Measurements from ENCODE around the gene SART3. TPM values are rescaled to one million over a fixed set of nuclear protein-coding genes. Genes with fewer than 3 reads are reported as not detected.

SART3 gene
- total and polyA plus RNA-seq, 2 of the 8 experiments (the other 6 are each of a cell fraction or from before 2014, with no cell fraction given), result 16.0 to 103 TPM

- Histone ChIP-seq H2AFZ (ENCODE audit: low read length) (no peak overlapping the region), H2BK20ac (ENCODE audit: low read length) (no peak overlapping the region), H3K79me1 (ENCODE audit: low read depth, low read length) (peaks cover 3% of the 10 kb centered on the region), H3K27ac (ENCODE audit: low read depth, low read length) (no peak overlapping the region), H3K4me1 (replicated peaks in 1 of 4; ENCODE audit: control insufficient read depth in 3 of 4, insufficient read depth in 4 of 4, low read length in 3 of 4) (no peaks in the 10 kb centered on the region), H3K18ac (ENCODE audit: extremely low read depth, low read length) (no peak overlapping the region), H4K91ac (replicated peaks; ENCODE audit: insufficient read length, low read length) (no peak overlapping the region), H3K14ac (ENCODE audit: insufficient read length) (no peak overlapping the region), H2BK5ac (ENCODE audit: low read depth, low read length) (no peak overlapping the region), H4K8ac (ENCODE audit: extremely low read depth, insufficient read depth, low read length) (no peak overlapping the region), H3K9ac (replicated peaks in 1 of 4; ENCODE audit: extremely low read depth in 1 of 4, low read depth in 3 of 4, low read length in 3 of 4) (no peak overlapping the region), H3K79me2 (ENCODE audit: control insufficient read depth in 1 of 2, insufficient read depth in 2 of 2, low read length in 2 of 2) (no peaks in the 10 kb centered on the region; a peak in 1 of 4 replicates), H2BK12ac (ENCODE audit: low read depth, low read length) (no peak overlapping the region), H3K4me3 (ENCODE audit: extremely low read depth in 1 of 4, insufficient read depth in 2 of 4, low read depth in 3 of 4, low read length in 4 of 4) (no peak overlapping the region), H3K4me2 (ENCODE audit: insufficient read depth in 1 of 2, low read depth in 2 of 2, low read length in 2 of 2) (no peak overlapping the region), H3K56ac (replicated peaks; ENCODE audit: insufficient read length, low read depth, low read length) (no peak overlapping the region), H2AK5ac (ENCODE audit: low read depth, low read length) (no peak overlapping the region), H3K23ac (ENCODE audit: insufficient read length) (no peak overlapping the region), H4K20me1 (replicated peaks in 1 of 2; ENCODE audit: control insufficient read depth in 1 of 2, insufficient read depth in 2 of 2, low read length in 2 of 2) (peaks cover 11 to 26% of the 10 kb centered on the region in 2 experiments), H3K9me3 (ENCODE audit: insufficient read depth in 2 of 2, low read depth in 1 of 2, low read length in 1 of 2) (no peaks in the 10 kb centered on the region), H3K27me3 (replicated peaks in 1 of 4; ENCODE audit: control insufficient read depth in 3 of 4, extremely low read depth in 1 of 4, insufficient read depth in 3 of 4, low read length in 3 of 4) (no peaks in the 10 kb centered on the region), H2BK120ac (replicated peaks; ENCODE audit: low read depth, low read length) (no peak overlapping the region), H4K5ac (ENCODE audit: insufficient read length, low read depth, low read length) (no peak overlapping the region), H3K23me2 (ENCODE audit: low read depth, low read length) (no peaks in the 10 kb centered on the region), H3K36me3 (ENCODE audit: control insufficient read depth in 2 of 4, insufficient read depth in 4 of 4, low read length in 3 of 4) (peaks cover 53 to 96% (median 87%) of the 10 kb centered on the region in 4 experiments), H2BK15ac (ENCODE audit: low read length) (no peak overlapping the region), H3K4ac (replicated peaks; ENCODE audit: insufficient read length, low read depth, low read length) (no peak overlapping the region)
- DNase-seq (ENCODE audit: low read depth in 1 of 2, low spot score in 2 of 2) (no peak), FAIRE-seq (no peak)
- CTCF ChIA-PET (ENCODE audit: partially characterized antibody), result no interaction called here
- POLR2A ChIA-PET (ENCODE audit: partially characterized antibody), result interaction anchor here (2.7 kb wide), 1 partner anchor 8 kb away, joined by 10 read pairs; no protein-coding TSS in a partner anchor
- WGBS, 2 experiments (ENCODE audit: extremely low coverage in 1 of 2, insufficient coverage in 1 of 2, insufficient read length in 1 of 2, insufficient replicate concordance in 2 of 2, low coverage in 1 of 2, low lambda C conversion rate in 2 of 2, missing lambda C conversion rate in 1 of 2), result 94% methylated on average over 14 of the region's 14 CpGs; no CpG with 5 or more reads in 1 of the 2 experiments
- TF ChIP-seq SIN3A (conservative IDR thresholded peaks at IDR 0.05 in 1 of 2, IDR thresholded peaks at IDR 0.05 in 1 of 2; ENCODE audit: low read depth in 1 of 2, low read length in 2 of 2), result no peak
- no peak for TF ChIP-seq SP1 (IDR thresholded peaks at IDR 0.05; ENCODE audit: low read depth, low read length)
- TF ChIP-seq RNF2 (IDR thresholded peaks at IDR 0.05; ENCODE audit: borderline replicate concordance, low read depth, low read length, missing control alignments, poor library complexity, severe bottlenecking), result no peak
- no peak for TF ChIP-seq RFX5 (IDR thresholded peaks at IDR 0.05; ENCODE audit: borderline replicate concordance, low read depth, low read length)
- no peak for TF ChIP-seq TAF1 (IDR thresholded peaks at IDR 0.05; ENCODE audit: low read depth, low read length)
- no peak for TF ChIP-seq SIX5 (IDR thresholded peaks at IDR 0.05; ENCODE audit: low read depth, low read length)
- TF ChIP-seq SAP30 (IDR thresholded peaks at IDR 0.05; ENCODE audit: insufficient read depth, insufficient replicate concordance, low read length), result no peak
- no peak for TF ChIP-seq EP300 (IDR thresholded peaks at IDR 0.05; ENCODE audit: borderline replicate concordance in 1 of 2, low read depth in 2 of 2, low read length in 2 of 2)
- no peak for TF ChIP-seq ASH2L (IDR thresholded peaks at IDR 0.05; ENCODE audit: low read length)
- no peak for TF ChIP-seq POLR2AphosphoS5 (IDR thresholded peaks at IDR 0.05; ENCODE audit: low read depth, low read length)
- no peak for TF ChIP-seq JUND (IDR thresholded peaks at IDR 0.05; ENCODE audit: low read length)
- TF ChIP-seq SP2 (IDR thresholded peaks at IDR 0.05; ENCODE audit: low read length), result no peak
- TF ChIP-seq RBBP5 (IDR thresholded peaks at IDR 0.05; ENCODE audit: borderline replicate concordance, low read depth, low read length), result no peak
- TF ChIP-seq ATF3 (IDR thresholded peaks at IDR 0.05; ENCODE audit: insufficient read depth, low read depth, low read length), result no peak
These were observed 37.6 kb downstream of the SART3 start for GRCh38 chr12:108523365-108523764.

All from H1 (cell line).